Neuronal stem cell (in vitro differentiated cells): Measurements from ENCODE around the gene RAPGEF5.

Experiments used
- DNase-seq: peaks from one replicate; pipeline ENCODE4 v3.0.0-alpha.2; 2013; ENCODE audit warnings: low spot score
- H2AFZ ChIP-seq: one replicate; pipeline ENCODE4 v1.6.1; 2013; ENCODE audit warnings: mild to moderate bottlenecking, low read length, inconsistent platforms
- H2AK5ac ChIP-seq: 2 replicates; pipeline ENCODE4 v1.6.1; 2013; ENCODE audit warnings: low read depth, mild to moderate bottlenecking, inconsistent platforms, low read length, moderate library complexity, mixed read lengths
- H2BK120ac ChIP-seq: 2 replicates; pipeline ENCODE4 v1.6.1; 2013; ENCODE audit warnings: low read depth, mild to moderate bottlenecking, inconsistent platforms, low read length, moderate library complexity, mixed read lengths
- H2BK12ac ChIP-seq: one replicate; pipeline ENCODE4 v1.6.1; 2013; ENCODE audit warnings: low read length, inconsistent platforms
- H2BK15ac ChIP-seq: 2 replicates; pipeline ENCODE4 v1.6.1; 2013; ENCODE audit warnings: mild to moderate bottlenecking, low read length, inconsistent platforms, mixed read lengths
- H2BK5ac ChIP-seq: one replicate; pipeline ENCODE4 v1.6.1; 2013; ENCODE audit warnings: inconsistent platforms, mild to moderate bottlenecking, low read length, moderate library complexity
- H3K14ac ChIP-seq: one replicate; pipeline ENCODE4 v1.6.1; 2013; ENCODE audit warnings: low read length, inconsistent platforms
- H3K18ac ChIP-seq: 2 replicates; pipeline ENCODE4 v1.6.1; 2013; ENCODE audit warnings: low read length, inconsistent platforms
- H3K23ac ChIP-seq: 2 replicates; pipeline ENCODE4 v1.6.1; 2013; ENCODE audit warnings: low read depth, mild to moderate bottlenecking, mixed read lengths, low read length, inconsistent platforms; ENCODE audit not compliant: poor library complexity
- H3K27ac ChIP-seq: replicated peaks from 3 replicates; pipeline ENCODE4 v1.5.1; 2013; ENCODE audit warnings: low read length, inconsistent platforms
- H3K27me3 ChIP-seq, 3 experiments: 2 replicates each; pipeline ENCODE4 v1.6.1; 2013; ENCODE audit warnings: low read length in 3 of 3, mild to moderate bottlenecking in 2 of 3, inconsistent platforms in 1 of 3, low read depth in 1 of 3, mixed read lengths in 1 of 3, moderate library complexity in 1 of 3; ENCODE audit not compliant: control insufficient read depth in 3 of 3, insufficient read depth in 3 of 3
- H3K36me3 ChIP-seq, 2 donors: replicated peaks in 1 of 2; 2 replicates each; pipeline ENCODE4 v1.6.1; 2013; ENCODE audit warnings: low read length in 2 of 2; ENCODE audit not compliant: control insufficient read depth in 2 of 2, insufficient read depth in 2 of 2
- H3K4ac ChIP-seq: 2 replicates; pipeline ENCODE4 v1.6.1; 2013; ENCODE audit warnings: inconsistent platforms, mild to moderate bottlenecking, low read length, moderate library complexity
- H3K4me1 ChIP-seq, 2 donors: 1 replicate in 1 of 2; 2 replicates in 1 of 2; pipeline ENCODE4 v1.6.1; 2013; ENCODE audit warnings: low read length in 2 of 2, low read depth in 1 of 2; ENCODE audit not compliant: control insufficient read depth in 2 of 2, insufficient read depth in 1 of 2
- H3K4me2 ChIP-seq: one replicate; pipeline ENCODE4 v1.6.1; 2013; ENCODE audit warnings: mild to moderate bottlenecking, low read length, inconsistent platforms; ENCODE audit not compliant: insufficient read depth, poor library complexity, severe bottlenecking
- H3K4me3 ChIP-seq, 2 donors: 2 replicates each; pipeline ENCODE4 v1.5.1; 2013; ENCODE audit warnings: low read length in 2 of 2, mild to moderate bottlenecking in 2 of 2, inconsistent platforms in 1 of 2, moderate library complexity in 1 of 2
- H3K79me1 ChIP-seq: one replicate; pipeline ENCODE4 v1.6.1; 2013; ENCODE audit warnings: low read depth, mild to moderate bottlenecking, inconsistent platforms, low read length, moderate library complexity
- H3K9ac ChIP-seq: one replicate; pipeline ENCODE4 v1.6.1; 2013; ENCODE audit warnings: mild to moderate bottlenecking, low read depth, low read length, inconsistent platforms; ENCODE audit not compliant: poor library complexity
- H3K9me3 ChIP-seq, 2 donors: replicated peaks in 1 of 2; 2 replicates each; pipeline versions ENCODE3 to v1.6.1; 2013; ENCODE audit warnings: low read length in 2 of 2, mild to moderate bottlenecking in 2 of 2, inconsistent platforms in 1 of 2, low read depth in 1 of 2, mixed read lengths in 1 of 2, moderate library complexity in 1 of 2; ENCODE audit not compliant: control insufficient read depth in 2 of 2, insufficient read depth in 1 of 2
- H4K8ac ChIP-seq: one replicate; pipeline ENCODE4 v1.6.1; 2013; ENCODE audit warnings: low read depth, mild to moderate bottlenecking, inconsistent platforms, low read length, moderate library complexity
- H4K91ac ChIP-seq: one replicate; pipeline ENCODE4 v1.6.1; 2013; ENCODE audit warnings: low read length, low read depth, mild to moderate bottlenecking, inconsistent platforms; ENCODE audit not compliant: poor library complexity
- WGBS, 2 donors: extraction: QIAGEN DNeasy Blood & Tissue Kit; methylation state at CpG; one replicate each; pipeline ENCODE4 v1.1.7; 2013; ENCODE audit warnings: missing lambda C conversion rate in 2 of 2, mixed read lengths in 1 of 2; ENCODE audit not compliant: insufficient read length in 2 of 2, insufficient replicate concordance in 1 of 2; ENCODE audit errors: extremely low coverage in 2 of 2; 5-methylcytosine and 5-hydroxymethylcytosine counted together

The RAPGEF5 gene

GRCh38 chr7:22182149-22182548 is 174.8 kb downstream of the RAPGEF5 start:
- no peaks in the 10 kb centered on the region for H3K27me3 ChIP-seq
- peaks cover 3 to 19% of the 10 kb centered on the region in 2 donors for H3K9me3 ChIP-seq
- H3K27ac ChIP-seq: no peak overlapping the region
- no CpG with 5 or more reads among the region's 4 CpGs for WGBS, 2 donors
- H2BK15ac ChIP-seq: no peak overlapping the region
- no peak overlapping the region for H3K9ac ChIP-seq
- peaks cover 4% of the 10 kb centered on the region in 2 donors for H3K4me1 ChIP-seq
- no peak overlapping the region for H3K4ac ChIP-seq
- no peak overlapping the region for H2BK12ac ChIP-seq
- no peak overlapping the region for H2BK5ac ChIP-seq
- H3K36me3 ChIP-seq: peaks cover 0 to 3% of the 10 kb centered on the region in 2 donors
- no peak overlapping the region for H4K91ac ChIP-seq
- no peak for DNase-seq
- no peak overlapping the region for H2BK120ac ChIP-seq
- H2AFZ ChIP-seq: no peak overlapping the region
- H4K8ac ChIP-seq: no peak overlapping the region
- no peak overlapping the region for H3K14ac ChIP-seq
- no peak overlapping the region for H2AK5ac ChIP-seq
- no peak overlapping the region for H3K23ac ChIP-seq
- H3K18ac ChIP-seq: no peak overlapping the region
- H3K79me1 ChIP-seq: no peaks in the 10 kb centered on the region
- no peak overlapping the region for H3K4me3 ChIP-seq
- H3K4me2 ChIP-seq: no peak overlapping the region

DNA sequence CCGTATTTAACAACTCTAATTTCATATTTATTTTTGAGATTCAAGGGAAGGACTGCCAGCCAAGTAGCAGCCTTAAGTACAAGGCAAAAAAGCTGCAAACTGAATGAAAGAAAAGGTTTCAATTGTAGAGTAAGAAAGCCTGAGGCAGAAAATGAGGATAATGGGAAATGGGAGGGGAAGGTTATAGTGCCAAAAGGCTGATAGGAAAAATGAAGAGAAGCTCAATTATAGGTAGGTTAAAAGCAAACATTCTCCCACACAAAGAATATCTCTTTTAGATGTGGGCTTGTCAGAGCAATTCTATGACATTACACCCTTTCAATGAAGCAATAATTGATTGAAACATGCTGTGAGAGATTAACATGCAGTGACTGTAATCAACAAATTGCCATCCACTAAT is 175.3 kb downstream of the RAPGEF5 start:
- no peak overlapping the region for H2AFZ ChIP-seq
- H3K36me3 ChIP-seq: peaks cover 0 to 3% of the 10 kb centered on the region in 2 donors
- no peak overlapping the region for H3K9ac ChIP-seq
- WGBS, 2 donors: no CpG with 5 or more reads among the region's 1 CpG
- no peak overlapping the region for H3K14ac ChIP-seq
- DNase-seq: no peak
- no peaks in the 10 kb centered on the region for H3K79me1 ChIP-seq
- H3K4ac ChIP-seq: no peak overlapping the region
- H3K9me3 ChIP-seq: peaks cover 3 to 21% of the 10 kb centered on the region in 2 donors
- no peak overlapping the region for H2BK5ac ChIP-seq
- H4K91ac ChIP-seq: no peak overlapping the region
- H2BK15ac ChIP-seq: no peak overlapping the region
- no peak overlapping the region for H2BK12ac ChIP-seq
- no peak overlapping the region for H2AK5ac ChIP-seq
- no peak overlapping the region for H2BK120ac ChIP-seq
- no peak overlapping the region for H3K18ac ChIP-seq
- no peak overlapping the region for H3K23ac ChIP-seq
- peaks cover 4% of the 10 kb centered on the region in 2 donors for H3K4me1 ChIP-seq
- no peak overlapping the region for H3K4me3 ChIP-seq
- H4K8ac ChIP-seq: no peak overlapping the region
- no peak overlapping the region for H3K4me2 ChIP-seq
- H3K27ac ChIP-seq: no peak overlapping the region
- no peaks in the 10 kb centered on the region for H3K27me3 ChIP-seq

GRCh38 chr7:22179442-22179879 is 177.5 kb downstream of the RAPGEF5 start:
- H3K4ac ChIP-seq: no peak overlapping the region
- H3K79me1 ChIP-seq: no peaks in the 10 kb centered on the region
- no peak overlapping the region for H3K9ac ChIP-seq
- no peak overlapping the region for H4K91ac ChIP-seq
- no peak overlapping the region for H2BK12ac ChIP-seq
- no peak overlapping the region for H3K14ac ChIP-seq
- H3K27ac ChIP-seq: no peak overlapping the region
- H3K36me3 ChIP-seq: peaks cover 0 to 3% of the 10 kb centered on the region in 2 donors
- no peak for DNase-seq
- H4K8ac ChIP-seq: no peak overlapping the region
- H3K27me3 ChIP-seq: no peaks in the 10 kb centered on the region
- H2BK120ac ChIP-seq: no peak overlapping the region
- H3K18ac ChIP-seq: no peak overlapping the region
- peaks cover 0 to 4% of the 10 kb centered on the region in 2 donors for H3K4me1 ChIP-seq
- WGBS, 2 donors: no CpG with 5 or more reads among the region's 4 CpGs
- H2BK5ac ChIP-seq: no peak overlapping the region
- H2BK15ac ChIP-seq: no peak overlapping the region
- H2AFZ ChIP-seq: no peak overlapping the region
- no peak overlapping the region for H3K4me2 ChIP-seq
- peaks cover 3 to 27% of the 10 kb centered on the region in 2 donors for H3K9me3 ChIP-seq
- no peak overlapping the region for H3K23ac ChIP-seq
- no peak overlapping the region for H2AK5ac ChIP-seq
- H3K4me3 ChIP-seq: no peak overlapping the region

DNA sequence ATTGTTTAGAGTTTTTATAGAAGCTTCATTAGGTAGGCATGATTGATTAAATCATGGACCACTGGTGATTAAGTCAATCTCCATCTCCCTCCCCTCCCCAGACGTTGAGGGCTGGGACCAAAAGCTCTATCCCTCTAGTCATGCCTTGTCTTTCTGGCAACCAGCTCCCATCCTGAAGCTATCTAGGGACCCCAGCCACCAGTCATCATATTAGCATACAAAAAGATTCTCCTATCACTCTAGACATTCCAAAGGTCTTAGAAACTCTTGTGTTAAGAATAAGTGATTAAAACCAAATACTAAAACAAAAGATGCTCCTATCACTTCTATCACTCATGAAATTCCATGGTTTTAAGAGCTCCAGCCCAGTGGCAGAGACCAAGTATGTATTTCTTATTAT is 178.2 kb downstream of the RAPGEF5 start:
- no peak for DNase-seq
- no peak overlapping the region for H2AK5ac ChIP-seq
- H3K4me1 ChIP-seq: peaks cover 1 to 4% of the 10 kb centered on the region in 2 donors
- H3K9ac ChIP-seq: no peak overlapping the region
- H3K36me3 ChIP-seq: peaks cover 0 to 3% of the 10 kb centered on the region in 2 donors
- no peak overlapping the region for H2BK120ac ChIP-seq
- no CpG with 5 or more reads among the region's 1 CpG for WGBS, 2 donors
- H3K4me3 ChIP-seq: no peak overlapping the region
- no peak overlapping the region for H4K8ac ChIP-seq
- no peak overlapping the region for H2AFZ ChIP-seq
- H2BK12ac ChIP-seq: no peak overlapping the region
- H3K4me2 ChIP-seq: no peak overlapping the region
- H3K27ac ChIP-seq: no peak overlapping the region
- H3K9me3 ChIP-seq: peaks cover 3 to 27% of the 10 kb centered on the region in 2 donors
- no peak overlapping the region for H3K18ac ChIP-seq
- no peak overlapping the region for H3K4ac ChIP-seq
- H3K27me3 ChIP-seq: no peaks in the 10 kb centered on the region
- no peaks in the 10 kb centered on the region for H3K79me1 ChIP-seq
- no peak overlapping the region for H4K91ac ChIP-seq
- no peak overlapping the region for H3K23ac ChIP-seq
- H3K14ac ChIP-seq: no peak overlapping the region
- no peak overlapping the region for H2BK15ac ChIP-seq
- no peak overlapping the region for H2BK5ac ChIP-seq
